K562 (cell line): ENCODE data around the gene FAM171A2. TPM values are rescaled to one million over a fixed set of nuclear protein-coding genes. Genes with fewer than 3 reads are reported as not detected.

Experiments
- EZH2 ChIP-seq: IDR thresholded peaks from 2 replicates; pipeline ENCODE4 v1.6.1; 2012; ENCODE audit warnings: low read depth, mild to moderate bottlenecking, inconsistent platforms, low read length, borderline replicate concordance
- FOXJ3 ChIP-seq: sonication (generic); formaldehyde crosslinking; IDR thresholded peaks from 2 replicates; pipeline ENCODE4 v1.4.0; 2020; ENCODE audit warnings: mild to moderate bottlenecking, missing genetic modification reagents
- ILF3 ChIP-seq: fragments of 450-650 bp; IDR thresholded peaks from 2 replicates; pipeline ENCODE4 v1.6.1; 2018; ENCODE audit warnings: antibody characterized with exemption, mild to moderate bottlenecking, moderate library complexity, borderline replicate concordance
- POLR2AphosphoS5 ChIP-seq: IDR thresholded peaks from 2 replicates; pipeline ENCODE4 v1.6.1; 2011; ENCODE audit warnings: mild to moderate bottlenecking, low read depth, low read length, moderate library complexity; ENCODE audit not compliant: control insufficient read depth, insufficient read depth
- TAL1 ChIP-seq: fragments of 450-650 bp; IDR thresholded peaks from 2 replicates; pipeline ENCODE4 v1.6.1; 2016; ENCODE audit warnings: mild to moderate bottlenecking
- ZFP1 ChIP-seq: fragments of 450-650 bp; formaldehyde crosslinking; IDR thresholded peaks from 2 replicates; pipeline ENCODE4 v1.4.0; 2020; ENCODE audit warnings: mild to moderate bottlenecking, mixed read lengths
- ZNF165 ChIP-seq: fragments of 250-450 bp; sonication (Bioruptor Pico); IDR thresholded peaks from 2 replicates; pipeline ENCODE4 v1.4.0; 2020; ENCODE audit warnings: borderline replicate concordance
- ZNF780A ChIP-seq: fragments of 250-450 bp; sonication (Bioruptor Pico); IDR thresholded peaks from 2 replicates; pipeline ENCODE4 v1.5.0; 2021; ENCODE audit warnings: mild to moderate bottlenecking
- polyA plus RNA-seq, 8 experiments: library from polyadenylated mRNA; depleted of rRNA in 4 of 8; stranded (reverse) in 5 of 8; unstranded in 3 of 8; fragments of >200 nt; fragmentation: Nextera tagmentation in 2 of 8; fragmentation: Illumina TruSeq in 1 of 8; extraction: Ambion mirVana in 2 of 8; extraction: Trizol in 1 of 8; gene quantifications; 2 replicates each; pipeline versions ENCODE4 v1.2.1 to v1.2.3, GENCODE V29; 2011 to 2014; ENCODE audit warnings: inconsistent platforms in 1 of 8, missing spikeins in 1 of 8
- total RNA-seq, 7 experiments: library from RNA; depleted of rRNA in 6 of 7; stranded (reverse); fragments of >200 nt in 6 of 7; fragmentation: Illumina TruSeq in 2 of 7; extraction: Trizol in 2 of 7; gene quantifications; 2 replicates each; pipeline versions ENCODE4 v1.2.1 to v1.2.3, GENCODE V29; 2011 to 2021; ENCODE audit warnings: low replicate concordance in 1 of 7
- TF ChIP-seq, protein P1 (sequence below), 2 experiments: fragments of 450-650 bp; formaldehyde crosslinking in 1 of 2; IDR thresholded peaks; 2 replicates each; pipeline versions ENCODE4 v1.4.0 to v1.6.1; 2014 to 2020; ENCODE audit warnings: mild to moderate bottlenecking in 2 of 2, borderline replicate concordance in 1 of 2, low read depth in 1 of 2
- TF ChIP-seq, protein P2 (sequence below): fragments of 450-650 bp; formaldehyde crosslinking; IDR thresholded peaks from 2 replicates; pipeline ENCODE4 v1.4.0; 2020; ENCODE audit warnings: mild to moderate bottlenecking
- TF ChIP-seq, protein P3 (sequence below), 2 experiments: fragments of 150-350 bp in 1 of 2; IDR thresholded peaks; 2 replicates each; pipeline ENCODE4 v1.6.1; 2012 to 2016; ENCODE audit warnings: low read depth in 2 of 2, low read length in 2 of 2, mild to moderate bottlenecking in 1 of 2, moderate library complexity in 1 of 2
- TF ChIP-seq, protein P4 (sequence below), 3 experiments: IDR thresholded peaks in 2 of 3; conservative IDR thresholded peaks in 1 of 3; 2 replicates each; pipeline ENCODE4 v1.5.1; 2011 to 2012; ENCODE audit warnings: low read length in 3 of 3, mild to moderate bottlenecking in 3 of 3, control low read depth in 2 of 3, improper control_type of control experiment in 1 of 3, inconsistent platforms in 1 of 3, low read depth in 1 of 3, mixed read lengths in 1 of 3, moderate library complexity in 1 of 3; ENCODE audit not compliant: insufficient read depth in 2 of 3

FAM171A2 gene
- total and polyA plus RNA-seq, 9 of the 15 experiments (the other 6 are each of a cell fraction or from before 2014, with no cell fraction given) = 0.10 to 10.2 (median 2.0) TPM; not detected in 1

DNA sequence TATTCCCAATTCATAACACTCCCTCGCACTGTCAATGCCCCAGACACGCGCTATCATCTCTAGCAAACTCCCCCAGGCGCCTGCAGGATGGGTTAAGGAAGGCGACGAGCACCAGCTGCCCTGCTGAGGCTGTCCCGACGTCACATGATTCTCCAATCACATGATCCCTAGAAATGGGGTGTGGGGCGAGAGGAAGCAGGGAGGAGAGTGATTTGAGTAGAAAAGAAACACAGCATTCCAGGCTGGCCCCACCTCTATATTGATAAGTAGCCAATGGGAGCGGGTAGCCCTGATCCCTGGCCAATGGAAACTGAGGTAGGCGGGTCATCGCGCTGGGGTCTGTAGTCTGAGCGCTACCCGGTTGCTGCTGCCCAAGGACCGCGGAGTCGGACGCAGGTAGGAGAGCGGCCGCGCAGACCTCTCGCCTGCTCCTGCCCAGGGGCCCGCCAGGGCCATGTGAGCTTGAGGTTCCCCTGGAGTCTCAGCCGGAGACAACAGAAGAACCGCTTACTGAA lies 18.7 kb downstream of the FAM171A2 start, which contains the start of gene GRN (continued):
- TF ChIP-seq, protein P1, sequence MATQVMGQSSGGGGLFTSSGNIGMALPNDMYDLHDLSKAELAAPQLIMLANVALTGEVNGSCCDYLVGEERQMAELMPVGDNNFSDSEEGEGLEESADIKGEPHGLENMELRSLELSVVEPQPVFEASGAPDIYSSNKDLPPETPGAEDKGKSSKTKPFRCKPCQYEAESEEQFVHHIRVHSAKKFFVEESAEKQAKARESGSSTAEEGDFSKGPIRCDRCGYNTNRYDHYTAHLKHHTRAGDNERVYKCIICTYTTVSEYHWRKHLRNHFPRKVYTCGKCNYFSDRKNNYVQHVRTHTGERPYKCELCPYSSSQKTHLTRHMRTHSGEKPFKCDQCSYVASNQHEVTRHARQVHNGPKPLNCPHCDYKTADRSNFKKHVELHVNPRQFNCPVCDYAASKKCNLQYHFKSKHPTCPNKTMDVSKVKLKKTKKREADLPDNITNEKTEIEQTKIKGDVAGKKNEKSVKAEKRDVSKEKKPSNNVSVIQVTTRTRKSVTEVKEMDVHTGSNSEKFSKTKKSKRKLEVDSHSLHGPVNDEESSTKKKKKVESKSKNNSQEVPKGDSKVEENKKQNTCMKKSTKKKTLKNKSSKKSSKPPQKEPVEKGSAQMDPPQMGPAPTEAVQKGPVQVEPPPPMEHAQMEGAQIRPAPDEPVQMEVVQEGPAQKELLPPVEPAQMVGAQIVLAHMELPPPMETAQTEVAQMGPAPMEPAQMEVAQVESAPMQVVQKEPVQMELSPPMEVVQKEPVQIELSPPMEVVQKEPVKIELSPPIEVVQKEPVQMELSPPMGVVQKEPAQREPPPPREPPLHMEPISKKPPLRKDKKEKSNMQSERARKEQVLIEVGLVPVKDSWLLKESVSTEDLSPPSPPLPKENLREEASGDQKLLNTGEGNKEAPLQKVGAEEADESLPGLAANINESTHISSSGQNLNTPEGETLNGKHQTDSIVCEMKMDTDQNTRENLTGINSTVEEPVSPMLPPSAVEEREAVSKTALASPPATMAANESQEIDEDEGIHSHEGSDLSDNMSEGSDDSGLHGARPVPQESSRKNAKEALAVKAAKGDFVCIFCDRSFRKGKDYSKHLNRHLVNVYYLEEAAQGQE (IDR thresholded peaks at IDR 0.05; ENCODE audit: borderline replicate concordance) = peak; percentile 87
- TF ChIP-seq, protein P1 (CRISPR knock-in tag; IDR thresholded peaks at IDR 0.05; ENCODE audit: low read depth) = no peak
- TF ChIP-seq EZH2 = no peak
- TF ChIP-seq, protein P2, sequence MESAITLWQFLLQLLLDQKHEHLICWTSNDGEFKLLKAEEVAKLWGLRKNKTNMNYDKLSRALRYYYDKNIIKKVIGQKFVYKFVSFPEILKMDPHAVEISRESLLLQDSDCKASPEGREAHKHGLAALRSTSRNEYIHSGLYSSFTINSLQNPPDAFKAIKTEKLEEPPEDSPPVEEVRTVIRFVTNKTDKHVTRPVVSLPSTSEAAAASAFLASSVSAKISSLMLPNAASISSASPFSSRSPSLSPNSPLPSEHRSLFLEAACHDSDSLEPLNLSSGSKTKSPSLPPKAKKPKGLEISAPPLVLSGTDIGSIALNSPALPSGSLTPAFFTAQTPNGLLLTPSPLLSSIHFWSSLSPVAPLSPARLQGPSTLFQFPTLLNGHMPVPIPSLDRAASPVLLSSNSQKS (CRISPR knock-in tag) = no peak
- TF ChIP-seq POLR2AphosphoS5 = no peak
- no peak for TF ChIP-seq ZNF780A (CRISPR knock-in tag)
- TF ChIP-seq TAL1 = no peak
- TF ChIP-seq ZNF165 (CRISPR knock-in tag) = no peak
- TF ChIP-seq, protein P3, sequence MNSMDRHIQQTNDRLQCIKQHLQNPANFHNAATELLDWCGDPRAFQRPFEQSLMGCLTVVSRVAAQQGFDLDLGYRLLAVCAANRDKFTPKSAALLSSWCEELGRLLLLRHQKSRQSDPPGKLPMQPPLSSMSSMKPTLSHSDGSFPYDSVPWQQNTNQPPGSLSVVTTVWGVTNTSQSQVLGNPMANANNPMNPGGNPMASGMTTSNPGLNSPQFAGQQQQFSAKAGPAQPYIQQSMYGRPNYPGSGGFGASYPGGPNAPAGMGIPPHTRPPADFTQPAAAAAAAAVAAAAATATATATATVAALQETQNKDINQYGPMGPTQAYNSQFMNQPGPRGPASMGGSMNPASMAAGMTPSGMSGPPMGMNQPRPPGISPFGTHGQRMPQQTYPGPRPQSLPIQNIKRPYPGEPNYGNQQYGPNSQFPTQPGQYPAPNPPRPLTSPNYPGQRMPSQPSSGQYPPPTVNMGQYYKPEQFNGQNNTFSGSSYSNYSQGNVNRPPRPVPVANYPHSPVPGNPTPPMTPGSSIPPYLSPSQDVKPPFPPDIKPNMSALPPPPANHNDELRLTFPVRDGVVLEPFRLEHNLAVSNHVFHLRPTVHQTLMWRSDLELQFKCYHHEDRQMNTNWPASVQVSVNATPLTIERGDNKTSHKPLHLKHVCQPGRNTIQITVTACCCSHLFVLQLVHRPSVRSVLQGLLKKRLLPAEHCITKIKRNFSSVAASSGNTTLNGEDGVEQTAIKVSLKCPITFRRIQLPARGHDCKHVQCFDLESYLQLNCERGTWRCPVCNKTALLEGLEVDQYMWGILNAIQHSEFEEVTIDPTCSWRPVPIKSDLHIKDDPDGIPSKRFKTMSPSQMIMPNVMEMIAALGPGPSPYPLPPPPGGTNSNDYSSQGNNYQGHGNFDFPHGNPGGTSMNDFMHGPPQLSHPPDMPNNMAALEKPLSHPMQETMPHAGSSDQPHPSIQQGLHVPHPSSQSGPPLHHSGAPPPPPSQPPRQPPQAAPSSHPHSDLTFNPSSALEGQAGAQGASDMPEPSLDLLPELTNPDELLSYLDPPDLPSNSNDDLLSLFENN (IDR thresholded peaks at IDR 0.05; ENCODE audit: low read depth in 2 of 2, low read length in 2 of 2) = no peak
- TF ChIP-seq FOXJ3 (CRISPR knock-in tag) = no peak
- TF ChIP-seq ZFP1 (CRISPR knock-in tag) = no peak
- TF ChIP-seq, protein P4, sequence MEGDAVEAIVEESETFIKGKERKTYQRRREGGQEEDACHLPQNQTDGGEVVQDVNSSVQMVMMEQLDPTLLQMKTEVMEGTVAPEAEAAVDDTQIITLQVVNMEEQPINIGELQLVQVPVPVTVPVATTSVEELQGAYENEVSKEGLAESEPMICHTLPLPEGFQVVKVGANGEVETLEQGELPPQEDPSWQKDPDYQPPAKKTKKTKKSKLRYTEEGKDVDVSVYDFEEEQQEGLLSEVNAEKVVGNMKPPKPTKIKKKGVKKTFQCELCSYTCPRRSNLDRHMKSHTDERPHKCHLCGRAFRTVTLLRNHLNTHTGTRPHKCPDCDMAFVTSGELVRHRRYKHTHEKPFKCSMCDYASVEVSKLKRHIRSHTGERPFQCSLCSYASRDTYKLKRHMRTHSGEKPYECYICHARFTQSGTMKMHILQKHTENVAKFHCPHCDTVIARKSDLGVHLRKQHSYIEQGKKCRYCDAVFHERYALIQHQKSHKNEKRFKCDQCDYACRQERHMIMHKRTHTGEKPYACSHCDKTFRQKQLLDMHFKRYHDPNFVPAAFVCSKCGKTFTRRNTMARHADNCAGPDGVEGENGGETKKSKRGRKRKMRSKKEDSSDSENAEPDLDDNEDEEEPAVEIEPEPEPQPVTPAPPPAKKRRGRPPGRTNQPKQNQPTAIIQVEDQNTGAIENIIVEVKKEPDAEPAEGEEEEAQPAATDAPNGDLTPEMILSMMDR (IDR thresholded peaks at IDR 0.05 in 2 of 3, conservative IDR thresholded peaks at IDR 0.05 in 1 of 3; ENCODE audit: insufficient read depth in 2 of 3, low read depth in 1 of 3, low read length in 3 of 3) = no peak
- TF ChIP-seq ILF3 = no peak
